Measurements from ENCODE around the gene CALHM6.

DNA sequence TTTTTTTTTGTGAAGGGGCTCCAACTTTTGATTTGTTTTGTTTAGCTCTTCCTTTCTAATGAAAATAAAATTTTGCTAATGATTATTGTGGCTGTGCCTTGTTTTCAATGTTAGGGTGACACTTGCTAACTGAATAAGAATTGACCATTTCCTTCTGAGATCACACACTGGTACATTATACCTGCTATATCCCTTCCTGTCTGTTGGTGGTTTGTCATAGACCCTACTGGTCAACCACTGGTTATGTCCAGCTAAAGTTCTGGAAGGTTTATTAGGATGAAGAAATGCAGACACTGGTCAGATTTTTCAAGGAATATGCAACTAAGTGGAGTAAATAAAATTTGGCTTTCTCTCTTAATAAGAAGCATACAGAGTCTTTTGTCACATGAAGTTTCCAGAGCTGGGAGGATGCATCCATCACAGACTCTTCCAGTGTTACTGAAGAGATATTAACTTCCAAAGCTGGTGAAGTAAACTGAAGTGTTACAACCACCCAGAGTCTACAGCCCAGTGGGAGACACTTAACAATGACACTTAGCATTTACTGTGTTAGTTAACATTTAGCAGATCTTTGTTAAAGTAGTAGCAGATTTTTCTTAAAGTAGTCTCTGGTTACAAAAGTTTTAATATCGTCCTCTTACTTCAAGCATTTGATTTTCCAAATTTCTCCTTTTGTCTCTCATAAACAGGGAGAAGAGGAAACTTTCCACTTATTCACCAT lies 30.6 kb downstream of the CALHM6 start:
- TF ChIP-seq, protein P1, sequence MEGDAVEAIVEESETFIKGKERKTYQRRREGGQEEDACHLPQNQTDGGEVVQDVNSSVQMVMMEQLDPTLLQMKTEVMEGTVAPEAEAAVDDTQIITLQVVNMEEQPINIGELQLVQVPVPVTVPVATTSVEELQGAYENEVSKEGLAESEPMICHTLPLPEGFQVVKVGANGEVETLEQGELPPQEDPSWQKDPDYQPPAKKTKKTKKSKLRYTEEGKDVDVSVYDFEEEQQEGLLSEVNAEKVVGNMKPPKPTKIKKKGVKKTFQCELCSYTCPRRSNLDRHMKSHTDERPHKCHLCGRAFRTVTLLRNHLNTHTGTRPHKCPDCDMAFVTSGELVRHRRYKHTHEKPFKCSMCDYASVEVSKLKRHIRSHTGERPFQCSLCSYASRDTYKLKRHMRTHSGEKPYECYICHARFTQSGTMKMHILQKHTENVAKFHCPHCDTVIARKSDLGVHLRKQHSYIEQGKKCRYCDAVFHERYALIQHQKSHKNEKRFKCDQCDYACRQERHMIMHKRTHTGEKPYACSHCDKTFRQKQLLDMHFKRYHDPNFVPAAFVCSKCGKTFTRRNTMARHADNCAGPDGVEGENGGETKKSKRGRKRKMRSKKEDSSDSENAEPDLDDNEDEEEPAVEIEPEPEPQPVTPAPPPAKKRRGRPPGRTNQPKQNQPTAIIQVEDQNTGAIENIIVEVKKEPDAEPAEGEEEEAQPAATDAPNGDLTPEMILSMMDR (IDR thresholded peaks at IDR 0.05) = no peak
- no peak for TF ChIP-seq POLR2A (IDR thresholded peaks at IDR 0.05)
